ENCODE measurements around the gene SEC22B. TPM values are rescaled to one million over a fixed set of nuclear protein-coding genes. Genes with fewer than 3 reads are reported as not detected.
"Not testable (repeated sequence)": the region's sequence is repeated elsewhere in the genome, so short reads cannot be mapped to it uniquely, and the experiment has no call there.

SEC22B gene
- total RNA-seq, 2 experiments from 2014 or later, result 23.2 to 24.9 TPM

DNA sequence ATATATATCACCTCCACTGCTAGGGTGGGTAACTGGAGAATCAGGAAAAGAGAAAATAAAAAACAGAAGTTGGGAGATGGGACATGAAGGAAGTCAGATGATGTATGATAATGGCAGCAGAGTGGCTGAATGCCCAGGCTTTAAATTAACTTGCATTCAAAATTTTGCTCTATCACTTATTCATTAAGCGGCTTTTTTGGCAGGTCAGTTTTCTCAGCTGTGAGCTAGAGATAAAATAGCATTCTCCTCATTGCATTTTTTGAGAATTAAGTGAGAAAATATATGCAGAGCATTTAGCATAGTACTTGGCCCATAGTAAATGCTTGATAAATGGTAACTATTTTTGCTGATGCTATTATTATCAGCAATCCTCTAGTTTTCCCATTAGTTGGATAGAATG lies 74.7 kb downstream of the SEC22B start:
- H3K4me1 Mint-ChIP-seq (ENCODE audit: low read depth); H3K9me3 Mint-ChIP-seq; H3K4me3 Mint-ChIP-seq: not testable (repeated sequence)

More for the DNA sequence above, 74.7 kb downstream of the SEC22B start:
- H3K4me1 ChIP-seq (ENCODE audit: insufficient read depth, low read length); H3K9me3 ChIP-seq (ENCODE audit: control insufficient read depth in 1 of 2, insufficient read depth in 1 of 2, low read length in 2 of 2); H3K27me3 ChIP-seq (ENCODE audit: control insufficient read depth in 1 of 2, insufficient read depth in 2 of 2, low read length in 2 of 2); H3K27ac ChIP-seq (ENCODE audit: low read depth in 1 of 2, low read length in 2 of 2); DNase-seq; CTCF ChIA-PET; H3K27me3 Mint-ChIP-seq; ATAC-seq (ENCODE audit: poor library complexity); H3K27ac Mint-ChIP-seq; H3K36me3 Mint-ChIP-seq (ENCODE audit: low read depth); intact Hi-C loops (cut with DNase I, micrococcal nuclease); H3K4me3 ChIP-seq (ENCODE audit: low read length); H3K36me3 ChIP-seq (ENCODE audit: insufficient read depth, low read length); POLR2A ChIA-PET: not testable (repeated sequence)

Other genes with a start within 250 kb of the SEC22B start
- 10 to 100 TPM; 27.5 to 29.4 TPM for gene NOTCH2, start 106.9 kb downstream of the SEC22B start, total RNA-seq
- gene NBPF8, start 238.5 kb upstream of the SEC22B start, total RNA-seq, result 10 to 100 TPM; 38.8 to 40.9 TPM